Stomach smooth muscle (tissue), 2 donors: ENCODE data around the gene NAPA.
A peak's percentile ranks its signal among the peaks of the same experiment; 100 is the strongest.

ENCODE experiments used
- H3K27ac ChIP-seq: one replicate; pipeline ENCODE4 v1.7.0; 2013; ENCODE audit warnings: mild to moderate bottlenecking, low read length, inconsistent platforms
- H3K27me3 ChIP-seq, 2 donors: one replicate each; pipeline ENCODE4 v1.7.0; 2013; ENCODE audit warnings: low read length in 2 of 2; ENCODE audit not compliant: insufficient read depth in 2 of 2, control insufficient read depth in 1 of 2
- H3K36me3 ChIP-seq, 2 donors: one replicate each; pipeline ENCODE4 v1.7.0; 2013; ENCODE audit warnings: low read length in 2 of 2; ENCODE audit not compliant: control insufficient read depth in 2 of 2, insufficient read depth in 2 of 2
- H3K4me1 ChIP-seq: one replicate; pipeline ENCODE4 v1.7.0; 2013; ENCODE audit warnings: low read length; ENCODE audit not compliant: control insufficient read depth, insufficient read depth
- H3K4me3 ChIP-seq, 2 donors: one replicate each; pipeline ENCODE4 v1.7.0; 2013; ENCODE audit warnings: low read length in 2 of 2
- H3K9ac ChIP-seq, 2 donors: one replicate each; pipeline ENCODE4 v1.7.0; 2013; ENCODE audit warnings: low read length in 2 of 2, mild to moderate bottlenecking in 1 of 2
- H3K9me3 ChIP-seq, 2 donors: one replicate each; pipeline ENCODE4 v1.7.0; 2013; ENCODE audit warnings: low read length in 2 of 2; ENCODE audit not compliant: control insufficient read depth in 2 of 2
- donor health status: healthy.
- donor health status: Pancreatic carcinoma.

The NAPA gene

GRCh38 chr19:47503130-47503825 is 11.6 kb downstream of the NAPA start:
- no peak overlapping the region for H3K9ac ChIP-seq
- peaks cover 32 to 46% of the 10 kb centered on the region in 2 donors for H3K36me3 ChIP-seq
- no peak overlapping the region for H3K4me3 ChIP-seq
- H3K27ac ChIP-seq, result no peak overlapping the region
- peaks cover 25% of the 10 kb centered on the region for H3K4me1 ChIP-seq
- no peaks in the 10 kb centered on the region for H3K9me3 ChIP-seq
- no peaks in the 10 kb centered on the region for H3K27me3 ChIP-seq

- no peaks in the 10 kb centered on the region for H3K9me3 ChIP-seq
- H3K36me3 ChIP-seq, result peaks cover 52% of the 10 kb centered on the region in 2 donors
- H3K9ac ChIP-seq, result no peak overlapping the region
- H3K4me3 ChIP-seq, result no peak overlapping the region
- no peaks in the 10 kb centered on the region for H3K27me3 ChIP-seq
- H3K4me1 ChIP-seq, result peaks cover 4% of the 10 kb centered on the region
- no peak overlapping the region for H3K27ac ChIP-seq
Measured at GRCh38 chr19:47499863-47500830, 14.7 kb downstream of the NAPA start.

- peaks cover 4% of the 10 kb centered on the region for H3K4me1 ChIP-seq
- H3K9ac ChIP-seq, result no peak overlapping the region
- no peak overlapping the region for H3K4me3 ChIP-seq
- H3K27me3 ChIP-seq, result no peaks in the 10 kb centered on the region
- no peak overlapping the region for H3K27ac ChIP-seq
- no peaks in the 10 kb centered on the region for H3K9me3 ChIP-seq
- peaks cover 52% of the 10 kb centered on the region in 2 donors for H3K36me3 ChIP-seq
Measured at GRCh38 chr19:47499371-47499770, 15.5 kb downstream of the NAPA start.

GRCh38 chr19:47498561-47498960 is 16.3 kb downstream of the NAPA start:
- Histone ChIP-seq H3K4me3 (no peak overlapping the region), H3K27ac (no peak overlapping the region), H3K27me3 (no peaks in the 10 kb centered on the region), H3K4me1 (peaks cover 4% of the 10 kb centered on the region), H3K9ac (no peak overlapping the region), H3K36me3 (peaks cover 46 to 48% of the 10 kb centered on the region in 2 donors), H3K9me3 (no peaks in the 10 kb centered on the region)

GRCh38 chr19:47497821-47498520 is 16.9 kb downstream of the NAPA start:
- peaks cover 4% of the 10 kb centered on the region for H3K4me1 ChIP-seq
- H3K9ac ChIP-seq, result no peak overlapping the region
- no peaks in the 10 kb centered on the region for H3K9me3 ChIP-seq
- H3K4me3 ChIP-seq, result no peak overlapping the region
- peaks cover 41 to 45% of the 10 kb centered on the region in 2 donors for H3K36me3 ChIP-seq
- H3K27me3 ChIP-seq, result no peaks in the 10 kb centered on the region
- no peak overlapping the region for H3K27ac ChIP-seq

GRCh38 chr19:47497050-47497766 is 17.7 kb downstream of the NAPA start:
- Histone ChIP-seq H3K9me3 (no peaks in the 10 kb centered on the region), H3K4me1 (peaks cover 4% of the 10 kb centered on the region), H3K4me3 (no peak overlapping the region), H3K36me3 (peaks cover 36 to 44% of the 10 kb centered on the region in 2 donors), H3K27me3 (no peaks in the 10 kb centered on the region), H3K27ac (no peak overlapping the region), H3K9ac (no peak overlapping the region)

GRCh38 chr19:47495478-47496372 is 19.1 kb downstream of the NAPA start:
- H3K4me1 ChIP-seq, result no peaks in the 10 kb centered on the region
- peaks cover 39 to 49% of the 10 kb centered on the region in 2 donors for H3K36me3 ChIP-seq

GRCh38 chr19:47494729-47495128 is 20.1 kb downstream of the NAPA start:
- Histone ChIP-seq H3K4me3 (no peak overlapping the region), H3K36me3 (peaks cover 38 to 48% of the 10 kb centered on the region in 2 donors), H3K4me1 (no peaks in the 10 kb centered on the region), H3K27me3 (no peaks in the 10 kb centered on the region), H3K9me3 (no peaks in the 10 kb centered on the region), H3K27ac (no peak overlapping the region), H3K9ac (no peak overlapping the region)

More at GRCh38 chr19:47495478-47496372, 19.1 kb downstream of the NAPA start:
- Histone ChIP-seq H3K4me3 (no peak overlapping the region), H3K9me3 (no peaks in the 10 kb centered on the region), H3K9ac (no peak overlapping the region), H3K27ac (peak overlapping the region; percentile 6), H3K27me3 (no peaks in the 10 kb centered on the region)

- no peak overlapping the region for H3K27ac ChIP-seq
- H3K4me1 ChIP-seq, result no peaks in the 10 kb centered on the region
- peaks cover 40 to 47% of the 10 kb centered on the region in 2 donors for H3K36me3 ChIP-seq
- H3K9me3 ChIP-seq, result no peaks in the 10 kb centered on the region
- H3K9ac ChIP-seq, result no peak overlapping the region
- no peaks in the 10 kb centered on the region for H3K27me3 ChIP-seq
- H3K4me3 ChIP-seq, result no peak overlapping the region
Measured at GRCh38 chr19:47494211-47494547, 20.7 kb downstream of the NAPA start.
